ENCODE results near the gene SLC8B1. TPM values are rescaled to one million over a fixed set of nuclear protein-coding genes. Genes with fewer than 3 reads are reported as not detected.
"Not testable (repeated sequence)": the region's sequence is repeated elsewhere in the genome, so short reads cannot be mapped to it uniquely, and the experiment has no call there.

Gene SLC8B1
- total RNA-seq, 1 donor from 2014 or later: 28.5 TPM

DNA sequence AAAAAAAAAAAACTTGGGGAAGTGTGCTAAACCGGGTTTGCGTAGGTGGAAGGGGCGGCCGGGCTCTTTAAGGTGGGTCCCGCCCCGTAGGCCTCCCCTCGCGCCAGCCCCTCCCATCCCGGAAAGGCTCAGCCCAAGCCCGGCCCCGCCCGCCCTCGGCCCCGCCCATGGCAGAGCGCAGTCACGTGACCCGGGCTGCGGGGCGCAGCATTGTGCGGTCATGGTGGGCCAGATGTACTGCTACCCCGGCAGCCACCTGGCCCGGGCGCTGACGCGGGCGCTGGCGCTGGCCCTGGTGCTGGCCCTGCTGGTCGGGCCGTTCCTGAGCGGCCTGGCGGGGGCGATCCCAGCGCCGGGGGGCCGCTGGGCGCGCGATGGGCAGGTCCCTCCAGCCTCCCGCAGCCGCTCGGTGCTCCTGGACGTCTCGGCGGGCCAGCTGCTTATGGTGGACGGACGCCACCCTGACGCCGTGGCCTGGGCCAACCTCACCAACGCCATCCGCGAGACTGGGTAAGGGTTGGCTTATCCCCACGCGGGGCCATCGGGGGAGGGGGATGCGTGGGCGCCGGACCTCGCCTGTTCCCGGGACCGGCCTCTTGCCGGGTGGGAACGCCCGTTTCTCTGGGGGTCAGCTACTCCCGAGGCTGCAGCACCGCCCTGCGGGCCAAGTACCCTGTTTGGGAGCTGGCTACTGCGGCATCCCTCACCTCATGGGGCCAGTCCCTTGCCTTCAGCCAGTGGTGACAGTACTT is 23.6 kb upstream of the SLC8B1 start, which contains the start of gene PLBD2:
TSS of gene PLBD2 (plus strand) at position 207 of the 752 bp plus-strand sequence. CDS start at position 221, 14 bp downstream.
- peak; percentile 96 for DNase-seq (ENCODE audit: low spot score)

GRCh38 chr12:113354192-113354591 is 19.3 kb upstream of the SLC8B1 start:
- not testable (repeated sequence) for DNase-seq (ENCODE audit: low spot score)

DNA sequence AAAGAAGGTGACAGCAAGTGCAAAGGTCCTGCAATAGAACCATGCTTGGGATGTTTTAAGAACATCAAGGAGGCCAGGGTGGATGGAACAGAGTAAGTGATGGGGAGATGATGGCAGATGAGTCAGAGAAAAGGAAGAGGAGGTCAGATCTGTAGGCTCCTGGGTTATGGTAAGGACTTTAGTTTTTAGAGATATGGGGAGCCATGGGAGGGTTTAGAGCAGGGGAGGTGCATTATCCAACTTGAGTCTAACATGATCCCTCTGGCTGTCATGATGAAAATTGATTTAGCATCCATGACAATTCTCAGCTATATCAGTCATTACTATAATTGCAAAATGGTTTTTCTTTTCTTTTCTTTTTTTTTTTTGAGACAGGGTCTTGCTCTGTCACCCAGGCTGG is 16.2 kb upstream of the SLC8B1 start:
- DNase-seq (ENCODE audit: low spot score): no peak

DNA sequence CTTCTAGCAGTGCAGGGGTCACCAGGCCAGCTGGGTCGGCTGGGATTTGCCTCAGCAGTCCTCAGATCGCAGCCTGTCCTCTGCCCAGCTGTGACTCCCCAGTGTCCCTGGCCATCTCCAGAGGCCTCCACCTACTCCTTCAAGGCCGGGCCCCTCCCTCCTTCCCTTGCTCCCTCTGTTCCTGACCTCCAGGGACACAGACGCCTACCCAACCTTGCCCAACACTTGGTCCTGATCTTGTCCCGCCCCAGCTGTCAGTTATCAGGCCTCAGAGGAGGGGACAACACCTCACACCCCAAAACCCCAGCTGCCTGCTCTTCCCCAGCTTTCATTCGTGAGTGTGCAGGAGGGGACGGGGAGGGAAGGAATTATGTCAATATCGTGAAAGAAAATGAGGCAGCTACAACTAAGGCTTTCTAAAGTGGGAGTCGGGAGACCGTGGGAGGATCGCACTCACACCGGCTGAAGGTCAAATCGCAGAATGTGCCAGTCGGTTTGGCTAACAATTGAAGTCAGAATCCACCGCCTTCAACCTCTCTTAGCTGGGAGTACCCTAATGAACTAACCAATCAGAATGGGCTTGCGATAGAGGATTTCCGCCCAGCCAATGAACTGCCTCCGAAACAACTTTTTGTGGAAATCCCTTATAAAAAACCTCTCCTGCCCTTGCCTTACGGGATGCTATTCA is 14.1 kb upstream of the SLC8B1 start:
- no peak for DNase-seq (ENCODE audit: low spot score)

GRCh38 chr12:113347892-113348291 is 13.0 kb upstream of the SLC8B1 start:
- DNase-seq (ENCODE audit: low spot score): no peak

DNA sequence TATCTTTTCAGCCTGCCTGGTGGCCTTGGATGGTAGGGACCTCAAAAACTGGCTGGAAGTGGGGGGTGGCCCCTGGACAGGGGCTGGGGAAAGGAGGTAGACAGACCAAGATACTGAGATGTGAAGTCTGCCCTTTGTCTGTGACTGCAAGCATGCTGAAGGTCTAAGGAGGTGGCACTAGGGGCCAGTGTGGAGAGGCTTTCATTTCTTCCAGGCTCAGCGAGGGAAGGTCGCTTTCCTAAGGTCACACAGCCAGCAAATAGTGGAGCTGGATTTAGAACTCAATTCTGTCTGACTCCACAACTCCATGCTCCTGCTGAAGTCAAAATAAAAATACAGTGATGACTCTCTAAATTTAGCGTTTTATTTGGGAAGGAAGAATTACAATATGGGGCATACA is 12.2 kb upstream of the SLC8B1 start:
- no peak for DNase-seq (ENCODE audit: low spot score)

DNA sequence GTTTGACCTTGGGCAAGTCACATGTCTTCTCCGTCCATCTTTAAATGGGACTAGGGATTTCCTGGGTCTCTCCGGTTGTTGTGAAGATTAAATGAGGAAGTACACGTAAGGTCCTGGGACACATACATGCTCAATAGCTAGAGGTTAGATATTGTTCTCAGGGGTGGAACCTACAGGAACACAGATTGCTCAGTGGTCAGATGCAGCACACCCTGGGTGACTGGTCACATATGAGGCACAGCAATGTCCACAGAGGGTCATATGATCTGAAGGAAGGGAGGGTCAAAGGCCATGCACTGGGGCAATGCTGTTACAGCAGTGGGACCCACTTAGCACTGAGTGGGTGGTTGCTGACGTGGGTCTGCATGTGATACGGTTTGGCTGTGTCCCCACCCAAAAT is 11.4 kb upstream of the SLC8B1 start:
- no peak for DNase-seq (ENCODE audit: low spot score)

GRCh38 chr12:113345318-113345717 is 10.4 kb upstream of the SLC8B1 start:
- no peak for DNase-seq (ENCODE audit: low spot score)

DNA sequence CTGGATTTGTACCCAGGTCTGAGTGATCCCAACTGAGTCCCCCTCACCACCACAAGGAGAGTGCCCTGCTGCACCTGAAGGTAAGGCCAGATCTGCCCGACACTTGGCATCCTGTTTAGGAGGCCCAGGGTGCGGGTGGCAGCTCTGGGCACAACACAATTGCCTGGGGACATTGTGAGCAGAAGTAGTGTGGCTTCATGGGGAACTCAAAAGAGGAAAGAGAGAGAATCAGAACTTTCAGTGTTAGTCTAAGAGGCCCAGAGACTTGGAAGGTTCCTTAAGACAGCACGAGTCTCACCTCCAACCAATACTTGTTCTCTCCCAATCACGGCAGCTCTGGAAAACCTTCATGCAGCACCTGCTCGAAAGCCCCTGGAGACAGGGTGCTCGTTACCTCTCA is 6.6 kb upstream of the SLC8B1 start:
- no peak for DNase-seq (ENCODE audit: low spot score)

DNA sequence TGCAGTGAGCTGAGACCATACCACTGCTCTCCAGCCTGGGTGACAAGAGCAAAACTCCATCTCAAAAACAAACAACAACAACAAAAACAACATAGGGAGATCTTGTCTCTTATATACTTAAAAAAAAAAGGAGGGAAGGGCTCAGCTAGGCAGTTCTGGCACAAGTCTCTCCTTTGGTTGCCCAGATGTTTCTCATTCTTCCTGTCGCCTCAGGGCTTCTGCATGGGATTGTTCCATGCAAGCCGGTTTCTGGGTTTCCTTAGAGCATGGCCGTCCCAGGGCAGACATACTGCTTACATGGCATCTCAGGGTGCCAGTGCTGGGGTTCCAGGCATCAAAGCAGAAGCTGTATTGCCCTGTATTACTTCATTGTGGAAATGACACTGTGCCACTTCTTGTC is 5.2 kb upstream of the SLC8B1 start:
- no peak for DNase-seq (ENCODE audit: low spot score)

DNA sequence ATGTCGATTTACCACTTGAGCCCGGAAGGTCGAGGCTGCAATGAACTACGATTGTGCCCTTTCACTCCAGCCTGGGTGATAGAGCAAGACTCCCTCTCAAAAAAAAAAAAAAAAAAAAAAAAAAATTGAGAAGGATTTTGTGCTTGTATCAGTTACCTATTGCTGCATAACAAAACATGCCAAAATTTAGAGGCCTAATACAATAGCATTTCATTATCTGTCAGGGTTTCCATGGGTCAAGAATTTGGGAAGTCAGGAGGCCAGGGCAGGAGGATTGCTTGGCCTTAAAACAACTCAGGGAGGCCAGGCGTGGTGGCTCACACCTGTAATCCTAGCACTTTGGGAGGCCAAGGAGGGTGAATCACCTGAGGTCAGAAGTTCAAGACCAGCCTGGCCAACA is 4.6 kb upstream of the SLC8B1 start:
- DNase-seq (ENCODE audit: low spot score): no peak

GRCh38 chr12:113333877-113334785 is 778 bp downstream of the SLC8B1 start:
- DNase-seq (ENCODE audit: low spot score): no peak

DNA sequence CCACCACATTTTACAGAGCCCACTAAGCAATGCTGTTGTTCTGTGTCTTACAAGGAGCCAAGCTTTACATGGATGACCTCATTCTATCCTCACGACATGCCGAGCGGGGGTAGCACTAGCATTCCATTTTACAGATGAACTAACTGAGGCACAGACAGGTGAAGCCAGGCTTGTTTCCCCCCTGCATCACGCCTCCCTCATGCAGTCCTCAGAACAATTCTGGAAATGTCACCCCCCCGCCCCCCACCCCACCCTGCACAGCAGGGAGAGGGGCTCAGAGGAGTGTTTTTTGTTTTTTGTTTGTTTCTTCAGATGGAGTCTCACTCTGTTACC is 1.5 kb downstream of the SLC8B1 start:
- no peak for DNase-seq (ENCODE audit: low spot score)

- DNase-seq (ENCODE audit: low spot score): no peak
Measured at GRCh38 chr12:113332688-113333417, 2.1 kb downstream of the SLC8B1 start.

DNA sequence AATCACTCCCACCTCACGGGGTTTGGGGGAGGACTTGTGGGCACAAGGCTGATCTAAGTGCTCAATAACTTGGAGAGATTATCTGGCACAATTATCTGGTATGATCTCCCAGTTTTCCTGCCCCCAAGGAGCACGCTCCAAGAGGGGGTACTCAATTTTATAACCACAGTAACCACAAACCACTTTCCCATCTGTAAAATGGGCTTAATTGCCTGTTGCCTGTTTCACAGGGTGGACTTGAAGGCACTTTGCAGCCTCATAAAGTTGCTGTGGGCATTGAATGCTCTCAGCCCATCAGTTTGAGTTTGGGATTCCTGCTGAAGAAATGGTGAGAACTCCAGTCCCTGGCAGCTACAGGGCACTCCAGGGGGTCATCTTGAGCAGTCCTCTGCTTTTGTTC is 4.4 kb downstream of the SLC8B1 start:
- DNase-seq (ENCODE audit: low spot score): no peak

GRCh38 chr12:113329791-113330417 is 5.0 kb downstream of the SLC8B1 start:
- no peak for DNase-seq (ENCODE audit: low spot score)

GRCh38 chr12:113329022-113329790 is 5.7 kb downstream of the SLC8B1 start:
- no peak for DNase-seq (ENCODE audit: low spot score)

DNA sequence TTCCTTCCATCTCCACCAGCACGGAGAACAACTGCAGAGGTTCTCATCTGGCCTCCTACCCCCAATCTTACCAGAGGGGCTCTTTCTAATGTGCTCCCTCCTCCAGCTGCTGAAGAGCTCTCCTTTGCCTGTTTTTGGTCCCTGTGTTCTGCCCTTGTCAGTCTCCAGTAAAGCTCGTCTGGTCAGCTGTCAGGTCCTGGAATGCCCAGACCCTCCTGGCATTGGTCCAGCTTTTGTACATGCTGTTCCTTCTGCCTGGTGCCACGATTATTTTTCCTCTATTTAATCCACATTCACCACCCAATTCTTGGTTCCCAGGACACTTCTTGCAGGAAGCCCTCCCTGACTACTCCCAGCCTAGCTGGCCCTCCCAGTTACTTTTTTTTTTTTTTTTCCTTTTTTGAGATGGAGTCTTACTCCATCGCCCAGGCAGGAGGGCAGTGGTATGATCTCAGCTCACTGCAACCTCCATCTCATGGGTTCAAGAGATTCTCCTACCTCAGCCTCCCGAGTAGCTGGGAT is 6.5 kb downstream of the SLC8B1 start:
- DNase-seq (ENCODE audit: low spot score): no peak

DNA sequence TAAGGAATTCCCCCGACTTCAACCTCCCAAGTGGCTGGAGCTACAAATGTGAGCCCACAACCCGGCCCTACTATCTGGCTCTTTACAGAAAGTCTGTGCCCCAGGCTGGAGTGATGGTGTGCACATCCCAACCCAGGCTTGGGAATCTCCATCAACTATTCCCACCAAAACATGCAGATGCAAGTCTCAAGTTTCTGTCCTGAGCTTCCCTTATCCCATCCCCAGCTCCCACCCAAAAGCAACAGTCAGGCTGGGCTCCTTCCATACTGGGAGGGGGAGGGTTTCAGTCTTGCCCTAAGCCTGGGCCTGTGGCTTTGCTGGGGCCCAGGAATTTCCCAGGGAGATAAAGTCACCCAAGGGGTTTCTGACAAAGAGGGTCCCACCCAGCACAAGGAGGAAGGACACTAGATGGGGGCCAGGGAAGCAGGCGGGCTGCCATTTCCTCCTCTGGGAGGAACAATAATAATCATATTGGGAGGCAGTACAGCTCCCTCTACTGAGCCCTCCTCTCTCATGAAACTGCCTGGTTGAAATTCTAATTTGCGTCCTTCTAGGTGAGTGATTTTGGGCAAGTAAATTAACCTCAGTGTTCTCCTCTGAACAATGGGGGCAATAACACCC is 8.0 kb downstream of the SLC8B1 start:
- no peak for DNase-seq (ENCODE audit: low spot score)

All from mesenteric fat pad (tissue), 1 donor.